ENCODE data around the gene LY6G5C. TPM values are rescaled to one million over a fixed set of nuclear protein-coding genes. Genes with fewer than 3 reads are reported as not detected.

The LY6G5C gene
- total RNA-seq, 1 experiment from 2014 or later: 1.7 TPM

DNA sequence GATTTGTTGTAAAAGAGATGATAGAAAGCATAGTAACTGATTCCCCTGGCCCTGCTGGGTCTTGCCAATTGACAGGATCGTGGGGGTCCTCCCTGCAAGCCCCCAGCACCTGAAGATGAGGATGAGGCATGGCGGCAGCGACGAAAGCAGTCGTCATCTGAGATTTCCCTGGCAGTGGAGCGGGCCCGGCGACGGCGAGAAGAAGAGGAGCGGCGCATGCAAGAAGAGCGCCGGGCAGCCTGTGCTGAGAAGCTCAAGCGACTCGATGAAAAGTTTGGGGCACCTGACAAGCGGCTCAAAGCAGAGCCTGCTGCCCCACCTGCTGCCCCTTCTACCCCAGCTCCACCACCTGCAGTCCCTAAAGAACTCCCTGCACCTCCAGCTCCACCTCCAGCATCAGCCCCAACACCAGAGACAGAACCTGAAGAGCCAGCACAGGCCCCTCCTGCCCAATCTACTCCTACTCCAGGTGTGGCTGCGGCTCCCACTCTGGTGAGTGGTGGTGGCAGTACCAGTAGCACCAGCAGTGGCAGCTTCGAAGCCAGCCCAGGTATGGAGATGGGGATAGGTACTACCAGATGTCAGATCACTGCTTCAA, 53.1 kb downstream of the LY6G5C start (continued):
- TF ChIP-seq, protein P1, sequence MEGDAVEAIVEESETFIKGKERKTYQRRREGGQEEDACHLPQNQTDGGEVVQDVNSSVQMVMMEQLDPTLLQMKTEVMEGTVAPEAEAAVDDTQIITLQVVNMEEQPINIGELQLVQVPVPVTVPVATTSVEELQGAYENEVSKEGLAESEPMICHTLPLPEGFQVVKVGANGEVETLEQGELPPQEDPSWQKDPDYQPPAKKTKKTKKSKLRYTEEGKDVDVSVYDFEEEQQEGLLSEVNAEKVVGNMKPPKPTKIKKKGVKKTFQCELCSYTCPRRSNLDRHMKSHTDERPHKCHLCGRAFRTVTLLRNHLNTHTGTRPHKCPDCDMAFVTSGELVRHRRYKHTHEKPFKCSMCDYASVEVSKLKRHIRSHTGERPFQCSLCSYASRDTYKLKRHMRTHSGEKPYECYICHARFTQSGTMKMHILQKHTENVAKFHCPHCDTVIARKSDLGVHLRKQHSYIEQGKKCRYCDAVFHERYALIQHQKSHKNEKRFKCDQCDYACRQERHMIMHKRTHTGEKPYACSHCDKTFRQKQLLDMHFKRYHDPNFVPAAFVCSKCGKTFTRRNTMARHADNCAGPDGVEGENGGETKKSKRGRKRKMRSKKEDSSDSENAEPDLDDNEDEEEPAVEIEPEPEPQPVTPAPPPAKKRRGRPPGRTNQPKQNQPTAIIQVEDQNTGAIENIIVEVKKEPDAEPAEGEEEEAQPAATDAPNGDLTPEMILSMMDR (IDR thresholded peaks at IDR 0.05 in 2 of 3, conservative IDR thresholded peaks at IDR 0.05 in 1 of 3; ENCODE audit: borderline replicate concordance in 1 of 3, insufficient read depth in 1 of 3, low read depth in 2 of 3, low read length in 2 of 3): no peak

DNA sequence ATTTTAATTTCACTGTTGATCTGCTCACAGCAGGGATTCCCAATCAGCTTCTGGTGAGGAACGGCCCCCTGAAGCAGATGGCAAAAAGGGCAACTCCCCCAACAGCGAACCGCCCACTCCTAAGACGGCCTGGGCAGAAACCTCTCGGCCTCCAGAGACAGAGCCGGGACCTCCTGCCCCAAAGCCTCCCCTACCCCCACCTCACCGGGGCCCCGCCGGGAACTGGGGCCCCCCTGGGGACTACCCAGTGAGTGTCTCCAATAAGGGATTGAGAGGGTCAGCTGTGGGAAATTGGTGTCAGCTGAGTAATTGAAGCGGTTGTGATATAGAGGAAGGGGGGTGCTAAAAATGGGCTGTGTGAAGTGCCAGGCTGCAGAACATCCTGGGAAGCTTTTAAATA, 53.9 kb downstream of the LY6G5C start:
- Histone ChIP-seq H3K4me3 (replicated peaks in 1 of 2; ENCODE audit: low read depth in 1 of 2, low read length in 2 of 2) (no peak overlapping the region), H2AFZ (ENCODE audit: low read depth, low read length, poor library complexity, severe bottlenecking) (no peak overlapping the region), H3K27ac (ENCODE audit: low read depth, low read length) (no peak overlapping the region), H3K4me1 (ENCODE audit: control insufficient read depth in 1 of 2, insufficient read depth in 2 of 2, low read length in 2 of 2) (peaks cover 6 to 7% of the 10 kb centered on the region in 2 experiments; a peak in 3 of 4 replicates), H3K36me3 (ENCODE audit: control insufficient read depth in 1 of 2, insufficient read depth in 2 of 2, low read length in 2 of 2) (peaks cover 54 to 97% of the 10 kb centered on the region in 2 experiments), H3K79me2 (ENCODE audit: insufficient read depth, low read length) (peaks cover 90% of the 10 kb centered on the region), H3K27me3 (ENCODE audit: insufficient read depth, low read length) (no peaks in the 10 kb centered on the region), H3K9me2 (ENCODE audit: insufficient read depth) (no peaks in the 10 kb centered on the region), H3K9me3 (ENCODE audit: control insufficient read depth in 1 of 2, insufficient read depth in 1 of 2, low read depth in 1 of 2, low read length in 2 of 2) (no peaks in the 10 kb centered on the region), H4K20me1 (ENCODE audit: insufficient read depth) (no peaks in the 10 kb centered on the region), H3K4me2 (ENCODE audit: low read length) (no peak overlapping the region), H3K9ac (ENCODE audit: low read length) (no peak overlapping the region)
- RAD21 ChIA-PET (ENCODE audit: low non-redundant PET in 1 of 2, low total read pairs in 2 of 2, uncharacterized antibody in 2 of 2, unreplicated experiment in 2 of 2): no interaction called here
- DNase-seq (ENCODE audit: low read depth, low spot score): no peak
- no peak for ATAC-seq
- no TSS peak for BruUV-seq (replicated peaks)
- CTCF ChIA-PET: no interaction called here
- TF ChIP-seq SRF (IDR thresholded peaks at IDR 0.05; ENCODE audit: low read depth) (no peak), SIN3A (IDR thresholded peaks at IDR 0.05; ENCODE audit: low read depth) (no peak), POLR2A (IDR thresholded peaks at IDR 0.05; ENCODE audit: borderline replicate concordance, extremely low read depth, insufficient read depth, insufficient read length) (no peak), ELF1 (IDR thresholded peaks at IDR 0.05; ENCODE audit: borderline replicate concordance, low read depth) (no peak), EZH2phosphoT487 (IDR thresholded peaks at IDR 0.05; ENCODE audit: borderline replicate concordance) (no peak), ZNF274 (IDR thresholded peaks at IDR 0.05; ENCODE audit: low read depth, low read length) (no peak), CEBPB (IDR thresholded peaks at IDR 0.05; ENCODE audit: low read depth) (no peak)
- TF ChIP-seq, protein P2, sequence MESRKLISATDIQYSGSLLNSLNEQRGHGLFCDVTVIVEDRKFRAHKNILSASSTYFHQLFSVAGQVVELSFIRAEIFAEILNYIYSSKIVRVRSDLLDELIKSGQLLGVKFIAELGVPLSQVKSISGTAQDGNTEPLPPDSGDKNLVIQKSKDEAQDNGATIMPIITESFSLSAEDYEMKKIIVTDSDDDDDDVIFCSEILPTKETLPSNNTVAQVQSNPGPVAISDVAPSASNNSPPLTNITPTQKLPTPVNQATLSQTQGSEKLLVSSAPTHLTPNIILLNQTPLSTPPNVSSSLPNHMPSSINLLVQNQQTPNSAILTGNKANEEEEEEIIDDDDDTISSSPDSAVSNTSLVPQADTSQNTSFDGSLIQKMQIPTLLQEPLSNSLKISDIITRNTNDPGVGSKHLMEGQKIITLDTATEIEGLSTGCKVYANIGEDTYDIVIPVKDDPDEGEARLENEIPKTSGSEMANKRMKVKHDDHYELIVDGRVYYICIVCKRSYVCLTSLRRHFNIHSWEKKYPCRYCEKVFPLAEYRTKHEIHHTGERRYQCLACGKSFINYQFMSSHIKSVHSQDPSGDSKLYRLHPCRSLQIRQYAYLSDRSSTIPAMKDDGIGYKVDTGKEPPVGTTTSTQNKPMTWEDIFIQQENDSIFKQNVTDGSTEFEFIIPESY (IDR thresholded peaks at IDR 0.05; ENCODE audit: extremely low read depth, insufficient replicate concordance, low read length): no peak
- intact Hi-C loops (cut with micrococcal nuclease): no loop called here
- POLR2A ChIA-PET: no interaction called here

Small RNA genes within 50 kb of the gene (microRNA-seq; reads per million reads assigned to microRNA genes)
- gene MIR4646 (ENCODE audit: borderline number of aligned reads): not detected
- not detected for gene MIR6832 (ENCODE audit: borderline number of aligned reads)

Other genes starting within 250 kb of the LY6G5C start
- gene MICB, start 182.9 kb downstream of the LY6G5C start, total RNA-seq (2021; ENCODE audit: unreplicated experiment): 21.7 TPM
- gene MCCD1, start 152.1 kb downstream of the LY6G5C start, total RNA-seq (2021; ENCODE audit: unreplicated experiment): not detected
- gene DDX39B, start 139.1 kb downstream of the LY6G5C start, total RNA-seq (2021; ENCODE audit: unreplicated experiment): 545 TPM
- 1.8 TPM for gene ATP6V1G2, start 134.5 kb downstream of the LY6G5C start, total RNA-seq (2021; ENCODE audit: unreplicated experiment)
- 26.6 TPM for gene NFKBIL1, start 133.5 kb downstream of the LY6G5C start, total RNA-seq (2021; ENCODE audit: unreplicated experiment)
- gene LTA, start 108.8 kb downstream of the LY6G5C start, total RNA-seq (2021; ENCODE audit: unreplicated experiment): 1.1 TPM
- 0.59 TPM for gene TNF, start 105.5 kb downstream of the LY6G5C start, total RNA-seq (2021; ENCODE audit: unreplicated experiment)
- gene LTB, start 98.6 kb downstream of the LY6G5C start, total RNA-seq (2021; ENCODE audit: unreplicated experiment): 0.64 TPM
- 0.69 TPM for gene LST1, start 94.8 kb downstream of the LY6G5C start, total RNA-seq (2021; ENCODE audit: unreplicated experiment)
- gene NCR3, start 88.1 kb downstream of the LY6G5C start, total RNA-seq (2021; ENCODE audit: unreplicated experiment): not detected
- not detected for gene AIF1, start 65.8 kb downstream of the LY6G5C start, total RNA-seq (2021; ENCODE audit: unreplicated experiment)
- 250 TPM for gene PRRC2A, start 60.4 kb downstream of the LY6G5C start, total RNA-seq (2021; ENCODE audit: unreplicated experiment)
- 368 TPM for gene BAG6, start 28.4 kb downstream of the LY6G5C start, total RNA-seq (2021; ENCODE audit: unreplicated experiment)
- 2.2 TPM for gene APOM, start 25.2 kb downstream of the LY6G5C start, total RNA-seq (2021; ENCODE audit: unreplicated experiment)
- gene C6orf47, start 20.3 kb downstream of the LY6G5C start, total RNA-seq (2021; ENCODE audit: unreplicated experiment): 13.4 TPM
- 14.8 TPM for gene GPANK1, start 16.1 kb downstream of the LY6G5C start, total RNA-seq (2021; ENCODE audit: unreplicated experiment)
- 210 TPM for gene CSNK2B, start 15.0 kb downstream of the LY6G5C start, total RNA-seq (2021; ENCODE audit: unreplicated experiment)
- gene LY6G5B, start 11.1 kb downstream of the LY6G5C start, total RNA-seq (2021; ENCODE audit: unreplicated experiment): 15.4 TPM
- 32.4 TPM for gene ABHD16A, start 22.3 kb upstream of the LY6G5C start, total RNA-seq (2021; ENCODE audit: unreplicated experiment)
- gene LY6G6F, start 25.8 kb upstream of the LY6G5C start, total RNA-seq (2021; ENCODE audit: unreplicated experiment): not detected
- gene LY6G6D, start 34.3 kb upstream of the LY6G5C start, total RNA-seq (2021; ENCODE audit: unreplicated experiment): not detected
- gene LY6G6C, start 40.7 kb upstream of the LY6G5C start, total RNA-seq (2021; ENCODE audit: unreplicated experiment): 0.54 TPM
- 0.42 TPM for gene MPIG6B, start 42.3 kb upstream of the LY6G5C start, total RNA-seq (2021; ENCODE audit: unreplicated experiment)
- 43.4 TPM for gene DDAH2, start 48.2 kb upstream of the LY6G5C start, total RNA-seq (2021; ENCODE audit: unreplicated experiment)
- gene CLIC1, start 55.5 kb upstream of the LY6G5C start, total RNA-seq (2021; ENCODE audit: unreplicated experiment): 432 TPM
- gene MSH5, start 58.9 kb upstream of the LY6G5C start, total RNA-seq (2021; ENCODE audit: unreplicated experiment): 90.4 TPM
- 18.2 TPM for gene SAPCD1, start 81.6 kb upstream of the LY6G5C start, total RNA-seq (2021; ENCODE audit: unreplicated experiment)
- gene VWA7, start 96.3 kb upstream of the LY6G5C start, total RNA-seq (2021; ENCODE audit: unreplicated experiment): 14.6 TPM
- gene VARS1, start 114.7 kb upstream of the LY6G5C start, total RNA-seq (2021; ENCODE audit: unreplicated experiment): 254 TPM
- 89.7 TPM for gene LSM2, start 125.9 kb upstream of the LY6G5C start, total RNA-seq (2021; ENCODE audit: unreplicated experiment)
- gene HSPA1L, start 134.2 kb upstream of the LY6G5C start, total RNA-seq (2021; ENCODE audit: unreplicated experiment): 0.12 TPM
- 5.0 TPM for gene HSPA1A, start 134.5 kb upstream of the LY6G5C start, total RNA-seq (2021; ENCODE audit: unreplicated experiment)
- 214 TPM for gene HSPA1B, start 146.7 kb upstream of the LY6G5C start, total RNA-seq (2021; ENCODE audit: unreplicated experiment)
- 15.1 TPM for gene NEU1, start 181.8 kb upstream of the LY6G5C start, total RNA-seq (2021; ENCODE audit: unreplicated experiment)
- 0.74 TPM for gene SLC44A4, start 197.9 kb upstream of the LY6G5C start, total RNA-seq (2021; ENCODE audit: unreplicated experiment)
- gene EHMT2, start 216.6 kb upstream of the LY6G5C start, total RNA-seq (2021; ENCODE audit: unreplicated experiment): 84.0 TPM
- 10.3 TPM for gene ZBTB12, start 221.0 kb upstream of the LY6G5C start, total RNA-seq (2021; ENCODE audit: unreplicated experiment)
- gene C2, start 246.7 kb upstream of the LY6G5C start, total RNA-seq (2021; ENCODE audit: unreplicated experiment): 3.1 TPM